D721Med (cell line): ENCODE data around the gene MICU2.

Experiments used
- DNase-seq: peaks from one replicate; pipeline ENCODE4 v3.0.0; 2011; ENCODE audit warnings: low spot score; ENCODE audit not compliant: insufficient read length
- FAIRE-seq: peaks from 2 replicates; lab custom pipeline; 2011; peaks lifted over from hg19 to GRCh38; lab: Jason Lieb, UNC
- TF ChIP-seq, protein P1 (sequence below): IDR thresholded peaks from 2 replicates; pipeline ENCODE4 v1.5.1; 2012; ENCODE audit warnings: mild to moderate bottlenecking, control low read depth; ENCODE audit not compliant: insufficient read depth; ENCODE audit errors: missing control alignments

MICU2 gene

DNA sequence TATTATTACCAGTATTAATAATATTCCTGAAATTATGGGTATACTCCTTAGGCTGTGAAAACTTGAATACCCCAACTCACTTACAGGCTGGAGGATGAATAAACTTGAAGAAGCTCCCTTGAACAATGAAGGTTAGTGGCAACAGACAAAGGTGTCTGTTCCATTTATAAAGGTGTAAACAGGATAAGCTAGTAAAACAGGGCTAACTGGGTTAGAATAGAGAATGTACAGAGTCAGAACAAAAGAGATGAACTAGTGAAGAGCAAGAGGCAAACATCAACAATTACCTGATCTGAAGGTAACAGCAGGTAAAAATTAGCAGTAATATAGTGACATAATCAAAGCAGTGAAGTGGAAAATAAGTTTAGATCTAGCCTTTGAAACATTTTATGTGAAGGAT is 23.2 kb downstream of the MICU2 start:
- DNase-seq (no peak), FAIRE-seq (no peak)
- TF ChIP-seq, protein P1, sequence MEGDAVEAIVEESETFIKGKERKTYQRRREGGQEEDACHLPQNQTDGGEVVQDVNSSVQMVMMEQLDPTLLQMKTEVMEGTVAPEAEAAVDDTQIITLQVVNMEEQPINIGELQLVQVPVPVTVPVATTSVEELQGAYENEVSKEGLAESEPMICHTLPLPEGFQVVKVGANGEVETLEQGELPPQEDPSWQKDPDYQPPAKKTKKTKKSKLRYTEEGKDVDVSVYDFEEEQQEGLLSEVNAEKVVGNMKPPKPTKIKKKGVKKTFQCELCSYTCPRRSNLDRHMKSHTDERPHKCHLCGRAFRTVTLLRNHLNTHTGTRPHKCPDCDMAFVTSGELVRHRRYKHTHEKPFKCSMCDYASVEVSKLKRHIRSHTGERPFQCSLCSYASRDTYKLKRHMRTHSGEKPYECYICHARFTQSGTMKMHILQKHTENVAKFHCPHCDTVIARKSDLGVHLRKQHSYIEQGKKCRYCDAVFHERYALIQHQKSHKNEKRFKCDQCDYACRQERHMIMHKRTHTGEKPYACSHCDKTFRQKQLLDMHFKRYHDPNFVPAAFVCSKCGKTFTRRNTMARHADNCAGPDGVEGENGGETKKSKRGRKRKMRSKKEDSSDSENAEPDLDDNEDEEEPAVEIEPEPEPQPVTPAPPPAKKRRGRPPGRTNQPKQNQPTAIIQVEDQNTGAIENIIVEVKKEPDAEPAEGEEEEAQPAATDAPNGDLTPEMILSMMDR: no peak

GRCh38 chr13:21579754-21580316 is 24.1 kb downstream of the MICU2 start:
- FAIRE-seq (no peak), DNase-seq (no peak)
- TF ChIP-seq, protein P1: no peak

GRCh38 chr13:21578748-21579147 is 25.2 kb downstream of the MICU2 start:
- no peak for FAIRE-seq
- TF ChIP-seq, protein P1: no peak

DNA sequence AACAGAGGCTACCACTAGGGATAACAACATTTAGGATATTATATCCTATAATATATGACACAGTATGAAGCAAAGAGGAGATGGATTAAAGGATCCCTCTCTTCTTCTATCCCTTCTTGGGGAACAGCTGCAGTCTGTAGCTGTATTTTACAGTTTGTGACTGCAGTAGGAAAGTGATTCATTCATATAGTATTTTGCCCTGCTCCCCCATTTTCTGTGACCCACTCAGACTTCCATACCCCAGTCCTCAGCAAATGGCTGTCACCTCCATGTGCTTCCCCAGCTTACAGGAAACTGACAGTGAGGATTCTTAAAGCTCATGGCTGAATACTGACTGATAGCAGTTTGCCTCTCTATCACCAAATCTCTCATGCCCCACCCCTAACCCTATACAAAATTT is 27.5 kb downstream of the MICU2 start:
- FAIRE-seq: no peak

More at GRCh38 chr13:21578748-21579147, 25.2 kb downstream of the MICU2 start:
- no peak for DNase-seq

DNA sequence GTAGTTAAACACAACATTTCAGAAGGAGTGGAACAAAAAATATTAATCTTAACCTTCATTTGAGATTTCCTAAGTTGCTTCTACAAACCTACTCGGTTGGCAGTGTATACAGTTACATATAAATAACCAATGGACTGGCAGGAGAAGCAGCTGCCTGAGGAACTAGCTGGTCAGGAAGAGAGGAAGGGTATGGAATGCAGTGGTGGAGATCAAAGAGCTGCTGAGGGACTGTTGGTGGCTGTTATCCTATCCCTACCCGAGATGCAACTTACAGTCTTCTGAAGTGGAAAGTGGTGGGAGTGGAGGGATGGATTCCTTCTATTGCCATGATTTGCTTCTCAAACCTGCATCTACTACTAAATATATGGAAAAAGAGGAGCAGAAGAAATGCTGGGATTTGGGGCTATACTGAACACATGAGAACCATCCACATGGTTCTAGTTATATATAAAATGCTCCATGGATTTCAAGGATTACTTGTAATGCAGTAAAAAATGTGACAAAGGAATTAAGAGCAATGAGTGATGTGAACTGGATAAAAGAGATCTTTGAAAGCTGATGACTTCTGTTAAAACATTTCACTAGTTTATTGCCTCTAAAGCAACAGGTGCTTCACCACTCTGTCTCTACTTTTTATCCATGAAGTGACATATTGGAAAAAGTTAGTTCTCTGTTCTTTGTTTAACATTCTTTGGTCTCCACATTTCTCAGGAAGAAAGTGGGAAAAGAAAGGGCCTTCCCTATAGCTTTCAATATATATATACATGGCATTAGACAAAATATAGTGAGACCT is 29.9 kb downstream of the MICU2 start:
- FAIRE-seq: no peak
- DNase-seq: no peak
- TF ChIP-seq, protein P1: no peak

More for the DNA sequence above, 27.5 kb downstream of the MICU2 start:
- TF ChIP-seq, protein P1: no peak
- DNase-seq: no peak

DNA sequence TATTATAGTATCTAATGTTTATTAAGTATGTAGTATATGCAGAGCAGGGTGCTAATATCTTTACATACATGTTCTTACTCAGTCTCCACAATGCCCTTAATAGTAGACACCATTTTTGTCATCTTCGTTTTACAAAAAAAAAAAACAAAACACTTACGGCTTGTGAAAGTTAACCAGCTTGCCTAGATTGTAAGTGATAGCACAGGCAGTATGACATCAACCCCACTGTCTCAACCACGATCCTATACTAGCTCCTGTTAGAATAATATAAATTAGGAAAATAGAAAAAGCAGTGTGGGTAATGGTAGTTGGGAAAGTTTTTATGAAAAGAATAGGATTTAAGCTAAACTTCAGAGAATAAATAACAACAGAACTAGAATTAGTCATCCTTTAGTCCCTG is 34.3 kb downstream of the MICU2 start:
- FAIRE-seq: no peak
- TF ChIP-seq, protein P1: no peak
- no peak for DNase-seq

DNA sequence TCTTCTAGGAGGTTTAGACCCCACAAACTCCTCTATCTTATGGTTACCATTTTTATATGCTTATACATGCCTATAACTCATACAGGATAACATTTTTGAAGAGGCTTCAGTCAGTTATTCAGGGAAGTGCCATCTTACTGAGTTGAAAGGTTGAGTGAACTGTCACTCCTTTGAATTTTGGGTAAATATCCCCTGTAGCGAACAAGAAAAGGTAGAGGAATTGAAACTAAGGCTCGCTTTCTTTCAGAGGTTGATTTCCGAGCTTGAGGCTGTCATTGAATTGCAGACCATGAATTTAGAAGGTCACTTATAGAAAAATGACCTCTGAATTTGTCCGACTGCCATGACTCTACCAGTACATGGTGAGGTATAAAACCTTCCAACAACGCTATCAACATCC is 35.1 kb downstream of the MICU2 start:
- TF ChIP-seq, protein P1: no peak
- FAIRE-seq (no peak), DNase-seq (no peak)
